ENCODE data around the gene MED13.

The MED13 gene

GRCh38 chr17:61968757-61969156 is 96.3 kb downstream of the MED13 start:
- CTCF ChIA-PET: no interaction called here
- TF ChIP-seq AEBP2 (tag by site-specific recombination; IDR thresholded peaks at IDR 0.05; ENCODE audit: borderline replicate concordance): no peak
- TF ChIP-seq ZBTB8A (tag by site-specific recombination; IDR thresholded peaks at IDR 0.05): no peak
- no peak for TF ChIP-seq ZNF548 (tag by site-specific recombination; IDR thresholded peaks at IDR 0.05)
- TF ChIP-seq ZNF121 (tag by site-specific recombination; IDR thresholded peaks at IDR 0.05): peak; percentile 95
- TF ChIP-seq ZNF133 (tag by site-specific recombination; IDR thresholded peaks at IDR 0.05): no peak
- Histone ChIP-seq H3K36me3 (ENCODE audit: control insufficient read depth in 2 of 2, insufficient read depth in 1 of 2, low read length in 2 of 2) (peaks cover 74 to 85% of the 10 kb centered on the region in 2 experiments), H3K4me1 (ENCODE audit: control insufficient read depth, insufficient read depth, low read length) (no peaks in the 10 kb centered on the region), H3K4me3 (ENCODE audit: low read depth, low read length) (no peak overlapping the region), H3K27ac (ENCODE audit: extremely low read depth, low read depth, low read length) (no peak overlapping the region), H3K9me3 (ENCODE audit: control insufficient read depth, insufficient read depth, low read depth, low read length) (no peaks in the 10 kb centered on the region)
- POLR2A ChIA-PET: no interaction called here

- ChIA-PET POLR2A (no interaction called here), CTCF (interaction anchor here (0.6 kb wide), 2 partner anchors 34 to 101 kb away, joined by 4 to 5 read pairs; no protein-coding TSS in a partner anchor)
- Histone ChIP-seq H3K27ac (ENCODE audit: extremely low read depth, low read depth, low read length) (no peak overlapping the region), H3K4me3 (ENCODE audit: low read depth, low read length) (no peak overlapping the region), H3K36me3 (ENCODE audit: control insufficient read depth in 2 of 2, insufficient read depth in 1 of 2, low read length in 2 of 2) (peaks cover 83 to 91% of the 10 kb centered on the region in 2 experiments), H3K4me1 (ENCODE audit: control insufficient read depth, insufficient read depth, low read length) (no peaks in the 10 kb centered on the region), H3K9me3 (ENCODE audit: control insufficient read depth, insufficient read depth, low read depth, low read length) (no peaks in the 10 kb centered on the region)
- TF ChIP-seq ZNF670 (tag by site-specific recombination; IDR thresholded peaks at IDR 0.05; ENCODE audit: low read depth): no peak
- TF ChIP-seq ZNF488 (tag by site-specific recombination; IDR thresholded peaks at IDR 0.05): no peak
- TF ChIP-seq ZNF624 (tag by site-specific recombination; IDR thresholded peaks at IDR 0.05): no peak
Measured at GRCh38 chr17:61967729-61968128, 97.3 kb downstream of the MED13 start.

GRCh38 chr17:61966191-61966590 is 98.9 kb downstream of the MED13 start:
- Histone ChIP-seq H3K36me3 (ENCODE audit: control insufficient read depth in 2 of 2, insufficient read depth in 1 of 2, low read length in 2 of 2) (peaks cover 83 to 92% of the 10 kb centered on the region in 2 experiments), H3K9me3 (ENCODE audit: control insufficient read depth, insufficient read depth, low read depth, low read length) (no peaks in the 10 kb centered on the region), H3K4me1 (ENCODE audit: control insufficient read depth, insufficient read depth, low read length) (no peaks in the 10 kb centered on the region), H3K4me3 (ENCODE audit: low read depth, low read length) (no peak overlapping the region), H3K27ac (ENCODE audit: extremely low read depth, low read depth, low read length) (no peak overlapping the region)
- POLR2A ChIA-PET: no interaction called here
- CTCF ChIA-PET: no interaction called here
- TF ChIP-seq ZNF324 (tag by site-specific recombination; IDR thresholded peaks at IDR 0.05) (no peak), ZNF776 (tag by site-specific recombination; IDR thresholded peaks at IDR 0.05; ENCODE audit: borderline replicate concordance) (no peak), ZNF692 (tag by site-specific recombination; IDR thresholded peaks at IDR 0.05) (no peak), ZSCAN18 (tag by site-specific recombination; IDR thresholded peaks at IDR 0.05) (no peak), ZNF121 (tag by site-specific recombination; IDR thresholded peaks at IDR 0.05) (no peak), ZBTB20 (tag by site-specific recombination; IDR thresholded peaks at IDR 0.05) (no peak), ZNF555 (tag by site-specific recombination; conservative IDR thresholded peaks at IDR 0.05) (no peak), HOXD13 (CRISPR knock-in tag; IDR thresholded peaks at IDR 0.05; ENCODE audit: borderline replicate concordance) (no peak), REST (tag by site-specific recombination; IDR thresholded peaks at IDR 0.05) (no peak), ZNF596 (tag by site-specific recombination; IDR thresholded peaks at IDR 0.05) (no peak), GFI1B (tag by site-specific recombination; IDR thresholded peaks at IDR 0.05) (no peak), GLIS2 (tag by site-specific recombination; IDR thresholded peaks at IDR 0.05) (no peak), ZNF174 (tag by site-specific recombination; IDR thresholded peaks at IDR 0.05) (no peak), ZBTB49 (tag by site-specific recombination; IDR thresholded peaks at IDR 0.05; ENCODE audit: low read depth) (no peak)
